A673 (cell line): ENCODE data around the gene PRKG1. TPM values are rescaled to one million over a fixed set of nuclear protein-coding genes. Genes with fewer than 3 reads are reported as not detected.

Experiments used
- BruUV-seq: library from RNA; stranded (reverse); fragments of 400-500 nt; replicated peaks from 2 replicates; lab custom pipeline; 2021; lab: Mats Ljungman, UMichigan
- CTCF ChIA-PET: fragments of 300-600 bp; sonication (Branson Sonifier 250); formaldehyde crosslinking; loops from one replicate; lab custom pipeline; 2022; ENCODE audit warnings: antibody characterized with exemption; lab: Charles Lee
- POLR2A ChIA-PET: fragments of 300-600 bp; sonication (Branson Sonifier 250); formaldehyde crosslinking; loops from one replicate; lab custom pipeline; 2022; ENCODE audit warnings: antibody characterized with exemption; ENCODE audit not compliant: low non-redundant PET; lab: Charles Lee
- DNase-seq: peaks from one replicate; pipeline ENCODE4 v3.0.0-alpha.2; 2015; ENCODE audit warnings: low spot score
- H3K27ac ChIP-seq: fragments of 200-600 bp; sonication (generic); 2 replicates; pipeline ENCODE4 v1.5.1; 2016; ENCODE audit warnings: mixed run types, low read depth, mild to moderate bottlenecking, mixed read lengths, antibody characterized with exemption, low read length; ENCODE audit not compliant: poor library complexity, severe bottlenecking
- H3K27me3 ChIP-seq: fragments of 200-600 bp; sonication (generic); replicated peaks from 2 replicates; pipeline ENCODE4 v1.6.1; 2017; ENCODE audit warnings: mixed run types, low read depth, mild to moderate bottlenecking, mixed read lengths, antibody characterized with exemption, low read length; ENCODE audit not compliant: insufficient read depth, poor library complexity
- H3K36me3 ChIP-seq: fragments of 200-600 bp; sonication (generic); 2 replicates; pipeline ENCODE4 v1.6.1; 2016; ENCODE audit warnings: mixed run types, mild to moderate bottlenecking, mixed read lengths, antibody characterized with exemption, low read length; ENCODE audit not compliant: insufficient read depth, poor library complexity, severe bottlenecking
- H3K4me1 ChIP-seq: fragments of 200-600 bp; sonication (generic); 2 replicates; pipeline ENCODE4 v1.6.1; 2017; ENCODE audit warnings: mixed run types, mild to moderate bottlenecking, mixed read lengths, antibody characterized with exemption, low read length; ENCODE audit not compliant: insufficient read depth, poor library complexity, severe bottlenecking
- H3K4me3 ChIP-seq: fragments of 200-600 bp; sonication (generic); 2 replicates; pipeline ENCODE4 v1.5.1; 2016; ENCODE audit warnings: low read depth, mixed run types, mild to moderate bottlenecking, mixed read lengths, low read length; ENCODE audit not compliant: poor library complexity, severe bottlenecking
- H3K9me3 ChIP-seq: fragments of 200-600 bp; sonication (generic); 2 replicates; pipeline ENCODE4 v1.6.1; 2016; ENCODE audit warnings: mixed run types, low read depth, mild to moderate bottlenecking, mixed read lengths, antibody characterized with exemption, low read length; ENCODE audit not compliant: poor library complexity, severe bottlenecking
- CTCF ChIP-seq: fragments of 300-800, 200-600 bp; sonication (generic); conservative IDR thresholded peaks from 2 replicates; pipeline ENCODE4 v1.5.1; 2017; ENCODE audit warnings: low read depth, mild to moderate bottlenecking, antibody characterized with exemption, low read length, moderate library complexity, mixed read lengths
- EZH2 ChIP-seq: fragments of 200-600 bp; sonication (generic); IDR thresholded peaks from 2 replicates; pipeline ENCODE4 v1.6.1; 2017; ENCODE audit warnings: borderline replicate concordance, low read depth, mild to moderate bottlenecking, mixed read lengths, antibody characterized with exemption, low read length; ENCODE audit not compliant: poor library complexity, severe bottlenecking
- intact Hi-C: fragments of 100-400 bp; cut with micrococcal nuclease; formaldehyde crosslinking; loops from one replicate; pipeline ENCODE4 v1.10.0; 2022; ENCODE audit not compliant: unreplicated experiment
- total RNA-seq: library from RNA; stranded (reverse); gene quantifications from 2 replicates; pipeline ENCODE4 v1.2.3, GENCODE V29; 2021

PRKG1 gene
- total RNA-seq, 1 experiment from 2014 or later = 0.58 TPM

GRCh38 chr10:51596695-51597094 lies 522.4 kb downstream of the PRKG1 start:
- no peak overlapping the region for H3K27ac ChIP-seq
- H3K9me3 ChIP-seq = no peaks in the 10 kb centered on the region
- H3K4me3 ChIP-seq = no peak overlapping the region
- BruUV-seq = no TSS peak
- ChIA-PET CTCF (no interaction called here), POLR2A (no interaction called here)
- H3K4me1 ChIP-seq = no peaks in the 10 kb centered on the region
- TF ChIP-seq EZH2 = no peak
- TF ChIP-seq CTCF = no peak
- no peak for DNase-seq
- H3K27me3 ChIP-seq = peaks cover 3% of the 10 kb centered on the region
- H3K36me3 ChIP-seq = no peaks in the 10 kb centered on the region
- intact Hi-C loops = no loop called here

DNA sequence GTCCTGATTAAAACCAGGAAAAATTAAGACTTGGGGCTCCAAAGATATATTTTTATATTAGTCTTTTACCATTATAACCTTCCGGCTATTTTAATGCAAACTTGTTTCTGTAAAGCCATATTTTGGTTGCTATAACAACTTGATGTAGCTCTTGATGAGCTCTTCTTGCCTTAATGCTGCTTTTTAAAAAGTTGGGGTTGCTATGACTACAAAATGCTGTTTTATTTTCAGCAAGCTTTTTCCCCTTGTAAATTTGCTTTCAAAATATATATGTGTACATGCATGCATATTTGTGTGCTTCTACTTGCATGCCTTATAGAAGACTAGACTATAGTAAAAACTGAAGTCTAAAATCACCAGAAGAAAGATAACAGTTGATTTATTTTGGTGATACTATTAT lies 525.4 kb downstream of the PRKG1 start:
- BruUV-seq = no TSS peak
- ChIA-PET POLR2A (no interaction called here), CTCF (no interaction called here)
- intact Hi-C loops = no loop called here
- Histone ChIP-seq H3K9me3 (no peaks in the 10 kb centered on the region), H3K27ac (no peak overlapping the region), H3K36me3 (no peaks in the 10 kb centered on the region), H3K27me3 (no peaks in the 10 kb centered on the region), H3K4me1 (no peaks in the 10 kb centered on the region), H3K4me3 (no peak overlapping the region)
- no peak for TF ChIP-seq CTCF
- no peak for TF ChIP-seq EZH2
- no peak for DNase-seq

- H3K4me3 ChIP-seq = no peak overlapping the region
- intact Hi-C loops = no loop called here
- H3K4me1 ChIP-seq = no peaks in the 10 kb centered on the region
- no peak for TF ChIP-seq CTCF
- no peak for TF ChIP-seq EZH2
- H3K9me3 ChIP-seq = no peaks in the 10 kb centered on the region
- H3K36me3 ChIP-seq = no peaks in the 10 kb centered on the region
- no peaks in the 10 kb centered on the region for H3K27me3 ChIP-seq
- CTCF ChIA-PET = no interaction called here
- H3K27ac ChIP-seq = no peak overlapping the region
- DNase-seq = no peak
- BruUV-seq = no TSS peak
- POLR2A ChIA-PET = no interaction called here
These were observed 528.0 kb downstream of the PRKG1 start for GRCh38 chr10:51602326-51602725.
